K562 (cell line): ENCODE results near the gene PKDREJ.

Source experiments
- TAF15 ChIP-seq: fragments of 200-400 bp; formaldehyde crosslinking; IDR thresholded peaks from 2 replicates; pipeline ENCODE4 v1.6.1; 2017; ENCODE audit warnings: mild to moderate bottlenecking, low read depth, low read length, moderate library complexity
- TF ChIP-seq, protein P1 (sequence below): sonication (generic); formaldehyde crosslinking; IDR thresholded peaks from 2 replicates; pipeline ENCODE4 v1.8.1; 2022; ENCODE audit warnings: missing genetic modification reagents

DNA sequence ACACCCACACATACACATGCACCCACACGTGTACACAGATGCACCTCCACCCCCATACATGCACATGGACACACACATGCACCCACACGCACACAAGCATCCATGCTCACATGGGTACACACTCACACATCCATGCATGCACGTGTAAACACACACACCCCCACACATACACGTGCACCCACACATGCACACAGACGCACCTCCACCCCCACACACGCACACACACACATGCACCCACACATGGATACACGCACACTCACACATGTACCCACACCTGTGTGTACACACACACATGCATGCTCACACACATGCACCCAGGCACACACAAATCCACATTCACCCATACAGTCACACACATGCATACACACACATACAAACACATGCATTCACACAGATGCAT is 37.5 kb downstream of the PKDREJ start:
- TF ChIP-seq, protein P1, sequence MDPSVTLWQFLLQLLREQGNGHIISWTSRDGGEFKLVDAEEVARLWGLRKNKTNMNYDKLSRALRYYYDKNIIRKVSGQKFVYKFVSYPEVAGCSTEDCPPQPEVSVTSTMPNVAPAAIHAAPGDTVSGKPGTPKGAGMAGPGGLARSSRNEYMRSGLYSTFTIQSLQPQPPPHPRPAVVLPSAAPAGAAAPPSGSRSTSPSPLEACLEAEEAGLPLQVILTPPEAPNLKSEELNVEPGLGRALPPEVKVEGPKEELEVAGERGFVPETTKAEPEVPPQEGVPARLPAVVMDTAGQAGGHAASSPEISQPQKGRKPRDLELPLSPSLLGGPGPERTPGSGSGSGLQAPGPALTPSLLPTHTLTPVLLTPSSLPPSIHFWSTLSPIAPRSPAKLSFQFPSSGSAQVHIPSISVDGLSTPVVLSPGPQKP (CRISPR knock-in tag): no peak
- TF ChIP-seq TAF15: no peak
